Vagina (tissue), 2 donors: ENCODE measurements around the gene KLC1.

Experiments
- CTCF ChIP-seq, 3 experiments: fragments of 450-650 bp in 2 of 3; fragments of 200-600 bp in 1 of 3; sonication (generic) in 1 of 3; IDR thresholded peaks; one replicate each; pipeline ENCODE4 v1.5.1; 2017 to 2019; ENCODE audit warnings: antibody characterized with exemption in 3 of 3, mild to moderate bottlenecking in 2 of 3, moderate library complexity in 2 of 3
- POLR2A ChIP-seq, 2 donors: fragments of 450-650 bp; IDR thresholded peaks; one replicate each; pipeline ENCODE4 v1.6.1; 2017; ENCODE audit warnings: antibody characterized with exemption in 2 of 2, mild to moderate bottlenecking in 2 of 2, moderate library complexity in 2 of 2

- TF ChIP-seq CTCF (IDR thresholded peaks at IDR 0.05) (no peak), POLR2A (IDR thresholded peaks at IDR 0.05) (no peak)
Observed at GRCh38 chr14:103716899-103717411, 87.9 kb downstream of the KLC1 start.
